Stomach (tissue), 9 donors: Measurements from ENCODE around the gene DHRS4L2. TPM values are rescaled to one million over a fixed set of nuclear protein-coding genes. Genes with fewer than 3 reads are reported as not detected.
"Not testable (repeated sequence)": the region's sequence is repeated elsewhere in the genome, so short reads cannot be mapped to it uniquely, and the experiment has no call there.

Source experiments
- DNase-seq, 2 donors: peaks; one replicate each; pipeline versions ENCODE4 v3.0.0 to v3.0.0-alpha.2; 2013 to 2019
- H3K27ac ChIP-seq, 5 donors: fragments of 200-600 bp in 4 of 5; sonication (generic) in 4 of 5; one replicate each; pipeline ENCODE4 v1.5.1; 2013 to 2019; ENCODE audit warnings: mild to moderate bottlenecking in 1 of 5, moderate library complexity in 1 of 5
- H3K27me3 ChIP-seq, 3 donors: fragments of 200-600 bp; sonication (generic); one replicate each; pipeline ENCODE4 v1.5.1; 2017 to 2019; ENCODE audit warnings: mixed run types in 1 of 3
- H3K36me3 ChIP-seq, 4 donors: fragments of 200-600 bp; sonication (generic); 1 replicate in 3 of 4; 2 replicates in 1 of 4; pipeline ENCODE4 v1.5.1; 2016 to 2019
- H3K4me1 ChIP-seq, 4 donors: fragments of 200-600 bp; sonication (generic); one replicate each; pipeline ENCODE4 v1.5.1; 2016 to 2019
- H3K4me3 ChIP-seq, 4 donors: fragments of 200-600 bp; sonication (generic) in 3 of 4; one replicate each; pipeline ENCODE4 v1.5.1; 2016 to 2019; ENCODE audit warnings: mild to moderate bottlenecking in 1 of 4
- H3K9me3 ChIP-seq, 4 donors: fragments of 200-600 bp; sonication (generic); one replicate each; pipeline ENCODE4 v1.5.1; 2016 to 2019
- CTCF ChIP-seq, 7 experiments: fragments of 450-650 bp in 4 of 7; fragments of 200-600 bp in 3 of 7; sonication (generic) in 3 of 7; IDR thresholded peaks; one replicate each; pipeline ENCODE4 v1.5.1; 2016 to 2019; ENCODE audit warnings: antibody characterized with exemption in 7 of 7, control low read depth in 2 of 7, mild to moderate bottlenecking in 1 of 7
- EP300 ChIP-seq: sonication (generic); formaldehyde crosslinking; IDR thresholded peaks from one replicate; pipeline ENCODE4 v1.6.1; 2017; ENCODE audit warnings: antibody characterized with exemption
- POLR2A ChIP-seq, 4 donors: fragments of 450-650 bp; IDR thresholded peaks; one replicate each; pipeline ENCODE4 v1.6.1; 2016; ENCODE audit warnings: antibody characterized with exemption in 4 of 4, control low read depth in 2 of 4, mild to moderate bottlenecking in 1 of 4, moderate library complexity in 1 of 4
- POLR2AphosphoS5 ChIP-seq, 3 donors: sonication (generic); formaldehyde crosslinking; IDR thresholded peaks; one replicate each; pipeline ENCODE4 v1.6.1; 2016; ENCODE audit warnings: antibody characterized with exemption in 3 of 3
- WGBS, 5 donors: extraction: QIAGEN DNeasy Blood & Tissue Kit in 3 of 5; methylation state at CpG; one replicate each; pipeline versions ENCODE4 v1.1.5 to v1.1.7; 2013 to 2018; 5-methylcytosine and 5-hydroxymethylcytosine counted together
- intact Hi-C: fragments of 100-400 bp; cut with DNase I; formaldehyde crosslinking; loops from one replicate; pipeline ENCODE4 v1.15.1; 2023; ENCODE audit warnings: low total_unique reads
- polyA plus RNA-seq, 3 donors: library from polyadenylated mRNA; stranded (reverse); fragments of 200-250 nt; gene quantifications; one replicate each; pipeline ENCODE4 v1.2.3, GENCODE V29; 2013
- total RNA-seq, 5 donors: library from RNA; depleted of rRNA; stranded (reverse); fragments of >200 nt; gene quantifications; one replicate each; pipeline versions ENCODE4 v1.1.0 to v1.2.3, GENCODE V29; 2014 to 2016
- donor health status: healthy with polysubstance abuse.
- donor health status: Bipolar disorder and iron deficiency.
- donor health status: healthy.

Gene DHRS4L2
- total and polyA plus RNA-seq, 8 donors = 9.7 to 64.0 (median 37.4) TPM; not detected in 1

- no peak for DNase-seq
- H3K4me1 ChIP-seq = peaks cover 0 to 4% (median 0%) of the 10 kb centered on the region in 4 donors
- no peaks in the 10 kb centered on the region for H3K27me3 ChIP-seq
- 75 to 95% (median 79%) methylated on average over 7 of the region's 7 CpGs for WGBS, 5 donors
- intact Hi-C loops = no loop called here
- peaks cover 13 to 28% (median 20%) of the 10 kb centered on the region in 4 donors for H3K36me3 ChIP-seq
- no peak overlapping the region for H3K4me3 ChIP-seq
- H3K9me3 ChIP-seq = no peaks in the 10 kb centered on the region
- TF ChIP-seq CTCF (IDR thresholded peaks at IDR 0.05) = no peak
- no peak for TF ChIP-seq EP300
- TF ChIP-seq POLR2A (IDR thresholded peaks at IDR 0.05) = no peak
- no peak for TF ChIP-seq POLR2AphosphoS5 (IDR thresholded peaks at IDR 0.05)
- no peak overlapping the region for H3K27ac ChIP-seq
These were observed 46.1 kb upstream of the DHRS4L2 start for GRCh38 chr14:23942587-23942986.

GRCh38 chr14:23949069-23949468, 39.7 kb upstream of the DHRS4L2 start:
- WGBS, 5 donors = 78 to 97% (median 88%) methylated on average over 2 of the region's 2 CpGs
- H3K36me3 ChIP-seq, intact Hi-C loops: not testable (repeated sequence)

GRCh38 chr14:23950411-23951135, 38.2 kb upstream of the DHRS4L2 start:
- whole genome bisulfite sequencing, 5 donors = 90 to 98% (median 94%) methylated on average over 6 of the region's 6 CpGs
- Histone ChIP-seq H3K4me3 (no peak overlapping the region), H3K27me3 (no peaks in the 10 kb centered on the region), H3K4me1 (peaks cover 18 to 30% (median 22%) of the 10 kb centered on the region in 4 donors), H3K9me3 (no peaks in the 10 kb centered on the region), H3K36me3 (peaks cover 0 to 2% (median under 1%) of the 10 kb centered on the region in 4 donors), H3K27ac (no peak overlapping the region)
- intact Hi-C loops = no loop called here
- TF ChIP-seq EP300 = no peak
- no peak for TF ChIP-seq POLR2A (IDR thresholded peaks at IDR 0.05)
- TF ChIP-seq POLR2AphosphoS5 (IDR thresholded peaks at IDR 0.05) = no peak
- no peak for TF ChIP-seq CTCF (IDR thresholded peaks at IDR 0.05)
- DNase-seq = no peak

More at GRCh38 chr14:23949069-23949468, 39.7 kb upstream of the DHRS4L2 start:
- H3K9me3 ChIP-seq, H3K27me3 ChIP-seq, DNase-seq, H3K4me3 ChIP-seq, H3K27ac ChIP-seq: not testable (repeated sequence)
- H3K4me1 ChIP-seq = peaks cover 9 to 20% (median 13%) of the 10 kb centered on the region in 4 donors

GRCh38 chr14:23951136-23951466, 37.6 kb upstream of the DHRS4L2 start:
- H3K36me3 ChIP-seq, H3K27me3 ChIP-seq, H3K4me3 ChIP-seq, H3K9me3 ChIP-seq, intact Hi-C loops, DNase-seq, H3K27ac ChIP-seq: not testable (repeated sequence)
- 86 to 95% (median 91%) methylated on average over 3 of the region's 3 CpGs for WGBS, 5 donors
- H3K4me1 ChIP-seq = peaks cover 18 to 30% (median 22%) of the 10 kb centered on the region in 4 donors

- Histone ChIP-seq H3K36me3 (peaks cover 4 to 12% (median 9%) of the 10 kb centered on the region in 4 donors), H3K27ac (no peak overlapping the region), H3K4me1 (peaks cover 18 to 30% (median 22%) of the 10 kb centered on the region in 4 donors), H3K4me3 (no peak overlapping the region), H3K9me3 (no peaks in the 10 kb centered on the region), H3K27me3 (no peaks in the 10 kb centered on the region)
- intact Hi-C loops = no loop called here
- WGBS, 5 donors = 57 to 79% (median 70%) methylated on average over 8 of the region's 8 CpGs
- TF ChIP-seq POLR2AphosphoS5 (IDR thresholded peaks at IDR 0.05) (no peak), CTCF (IDR thresholded peaks at IDR 0.05) (no peak), EP300 (no peak), POLR2A (IDR thresholded peaks at IDR 0.05) (no peak)
- DNase-seq = peak in 1 of 2 donors; percentile 56
These were observed 37.0 kb upstream of the DHRS4L2 start for GRCh38 chr14:23951590-23952201.

GRCh38 chr14:23953116-23953463, 35.6 kb upstream of the DHRS4L2 start:
- Histone ChIP-seq H3K27ac (peak overlapping the region; percentile 86 to 92 (median 90)), H3K36me3 (peaks cover 4 to 17% (median 15%) of the 10 kb centered on the region in 4 donors), H3K4me3 (peak overlapping the region; percentile 72 to 88 (median 80)), H3K4me1 (peaks cover 18 to 30% (median 22%) of the 10 kb centered on the region in 4 donors)
- H3K9me3 ChIP-seq, H3K27me3 ChIP-seq, intact Hi-C loops: not testable (repeated sequence)
- 37 to 46% (median 39%) methylated on average over 6 of the region's 6 CpGs for WGBS, 5 donors
- DNase-seq = peak in 1 of 2 donors; percentile 34
